NCI-H2227 (cell line): Measurements from ENCODE around the gene ARHGEF37.
"Not testable (repeated sequence)": the region's sequence is repeated elsewhere in the genome, so short reads cannot be mapped to it uniquely, and the experiment has no call there.

ENCODE experiments used
- DNase-seq: peaks from one replicate; lab custom pipeline; 2025; ENCODE audit not compliant: unreplicated experiment; lab: John Stamatoyannopoulos, UW

ARHGEF37 gene

GRCh38 chr5:149581192-149581861 lies at the start of gene ARHGEF37:
ARHGEF37 (plus strand) TSS chr5:149581498; CDS start chr5:149597770, 16,272 bp downstream.
- DNase-seq, result peak; percentile 63

GRCh38 chr5:149532413-149532812 lies 48.9 kb upstream of the ARHGEF37 start:
- DNase-seq, result no peak

GRCh38 chr5:149535787-149536186 lies 45.5 kb upstream of the ARHGEF37 start:
- not testable (repeated sequence) for DNase-seq

- DNase-seq, result no peak
Measured at GRCh38 chr5:149537374-149537975, 43.8 kb upstream of the ARHGEF37 start.

GRCh38 chr5:149540089-149540488 lies 41.2 kb upstream of the ARHGEF37 start:
- no peak for DNase-seq

- no peak for DNase-seq
Measured at GRCh38 chr5:149541893-149542292, 39.4 kb upstream of the ARHGEF37 start.

GRCh38 chr5:149543361-149544027 lies 37.8 kb upstream of the ARHGEF37 start:
- DNase-seq, result no peak

GRCh38 chr5:149544028-149544420 lies 37.3 kb upstream of the ARHGEF37 start:
- DNase-seq, result no peak

GRCh38 chr5:149545327-149545726 lies 36.0 kb upstream of the ARHGEF37 start:
- no peak for DNase-seq

- no peak for DNase-seq
Measured at GRCh38 chr5:149546974-149547373, 34.3 kb upstream of the ARHGEF37 start.

- DNase-seq, result peak; percentile 58
Measured at GRCh38 chr5:149549461-149550267, 31.6 kb upstream of the ARHGEF37 start.

- no peak for DNase-seq
Measured at GRCh38 chr5:149550268-149550583, 31.1 kb upstream of the ARHGEF37 start.

GRCh38 chr5:149550594-149551226 lies 30.6 kb upstream of the ARHGEF37 start:
- DNase-seq, result no peak

GRCh38 chr5:149551227-149552037 lies 29.9 kb upstream of the ARHGEF37 start, which contains the start of gene CSNK1A1:
CSNK1A1 (minus strand) TSS chr5:149551439; CDS start chr5:149550964, 475 bp downstream.
- peak; percentile 98 for DNase-seq

- no peak for DNase-seq
Measured at GRCh38 chr5:149552038-149552494, 29.2 kb upstream of the ARHGEF37 start.

- no peak for DNase-seq
Measured at GRCh38 chr5:149552553-149553160, 28.6 kb upstream of the ARHGEF37 start.

GRCh38 chr5:149559706-149560105 lies 21.6 kb upstream of the ARHGEF37 start:
- DNase-seq, result no peak

GRCh38 chr5:149561848-149562247 lies 19.4 kb upstream of the ARHGEF37 start:
- no peak for DNase-seq

GRCh38 chr5:149563466-149563865 lies 17.8 kb upstream of the ARHGEF37 start:
- no peak for DNase-seq
